Measurements from ENCODE around the gene MCC.

MCC gene

GRCh38 chr5:113040672-113041260 lies 447.5 kb downstream of the MCC start:
- ChIA-PET POLR2A (ENCODE audit: low non-redundant PET) (no interaction called here), CTCF (no interaction called here)
- no peak for TF ChIP-seq CTCF (conservative IDR thresholded peaks at IDR 0.05; ENCODE audit: low read depth)
- DNase-seq (ENCODE audit: low spot score) = no peak
- no peak overlapping the region for H3K27ac ChIP-seq

- TF ChIP-seq CTCF (conservative IDR thresholded peaks at IDR 0.05; ENCODE audit: low read depth) = no peak
- no peak overlapping the region for H3K27ac ChIP-seq
- CTCF ChIA-PET = no interaction called here
- no peak for DNase-seq (ENCODE audit: low spot score)
- POLR2A ChIA-PET (ENCODE audit: low non-redundant PET) = no interaction called here
These were observed 448.3 kb downstream of the MCC start for GRCh38 chr5:113039934-113040285.

GRCh38 chr5:113039229-113039933 lies 448.9 kb downstream of the MCC start:
- H3K27ac ChIP-seq = peak overlapping the region; percentile 32
- ChIA-PET CTCF (interaction anchor here (0.7 kb wide), 1 partner anchor 194 kb away, joined by 6 read pairs; no protein-coding TSS in a partner anchor), POLR2A (ENCODE audit: low non-redundant PET) (no interaction called here)
- no peak for DNase-seq (ENCODE audit: low spot score)
- TF ChIP-seq CTCF (conservative IDR thresholded peaks at IDR 0.05; ENCODE audit: low read depth) = no peak

GRCh38 chr5:113038714-113039113 lies 449.5 kb downstream of the MCC start:
- CTCF ChIA-PET = interaction anchor here (0.6 kb wide), 1 partner anchor 12 kb away, joined by 3 read pairs; no protein-coding TSS in a partner anchor
- H3K27ac ChIP-seq = peak overlapping the region; percentile 32
- POLR2A ChIA-PET (ENCODE audit: low non-redundant PET) = no interaction called here
- no peak for TF ChIP-seq CTCF (conservative IDR thresholded peaks at IDR 0.05; ENCODE audit: low read depth)
- DNase-seq (ENCODE audit: low spot score) = peak; percentile 84

GRCh38 chr5:113038136-113038535 lies 450.1 kb downstream of the MCC start:
- POLR2A ChIA-PET (ENCODE audit: low non-redundant PET) = no interaction called here
- TF ChIP-seq CTCF (conservative IDR thresholded peaks at IDR 0.05; ENCODE audit: low read depth) = no peak
- no peak for DNase-seq (ENCODE audit: low spot score)
- H3K27ac ChIP-seq = no peak overlapping the region; the same call in 1 of the 2 replicates
- CTCF ChIA-PET = interaction anchor here (0.6 kb wide), 1 partner anchor 13 kb away, joined by 3 read pairs; no protein-coding TSS in a partner anchor

GRCh38 chr5:113036826-113037225 lies 451.4 kb downstream of the MCC start:
- DNase-seq (ENCODE audit: low spot score) = no peak
- ChIA-PET CTCF (no interaction called here), POLR2A (ENCODE audit: low non-redundant PET) (no interaction called here)
- no peak overlapping the region for H3K27ac ChIP-seq
- no peak for TF ChIP-seq CTCF (conservative IDR thresholded peaks at IDR 0.05; ENCODE audit: low read depth)
